Type B pancreatic cell (in vitro differentiated cells): ENCODE results near the gene SLC22A23. TPM values are rescaled to one million over a fixed set of nuclear protein-coding genes. Genes with fewer than 3 reads are reported as not detected.

Experiments used
- DNase-seq: peaks from one replicate; pipeline ENCODE4 v3.0.0; 2021; ENCODE audit warnings: mixed read lengths; ENCODE audit not compliant: unreplicated experiment; ENCODE audit errors: extremely low spot score
- H3K27ac Mint-ChIP-seq: 2 replicates; pipeline ENCODE4 v1.8.0; 2021; ENCODE audit warnings: mild to moderate bottlenecking, mixed read lengths
- H3K27me3 Mint-ChIP-seq: 2 replicates; pipeline ENCODE4 v1.8.0; 2021; ENCODE audit warnings: mixed read lengths
- H3K36me3 Mint-ChIP-seq: 2 replicates; pipeline ENCODE4 v1.8.0; 2021; ENCODE audit warnings: mixed read lengths
- H3K4me1 Mint-ChIP-seq: one replicate; pipeline ENCODE4 v1.8.0; 2021; ENCODE audit warnings: mixed read lengths; ENCODE audit not compliant: unreplicated experiment
- H3K4me3 Mint-ChIP-seq: 2 replicates; pipeline ENCODE4 v1.8.0; 2021; ENCODE audit warnings: mild to moderate bottlenecking, mixed read lengths
- H3K9me3 Mint-ChIP-seq: 2 replicates; pipeline ENCODE4 v1.8.0; 2021; ENCODE audit warnings: mixed read lengths
- total RNA-seq: library from RNA; stranded (reverse); gene quantifications from 2 replicates; pipeline ENCODE4 v1.2.1, GENCODE V29; 2021; ENCODE audit warnings: low replicate concordance
- TF ChIP-seq, protein P1 (sequence below): fragments of 200-600 bp; sonication (generic); conservative IDR thresholded peaks from 2 replicates; pipeline ENCODE4 v1.5.0; 2021; ENCODE audit warnings: antibody characterized with exemption, mild to moderate bottlenecking

Gene SLC22A23
- total RNA-seq, 1 donor from 2014 or later = 36.6 TPM

DNA sequence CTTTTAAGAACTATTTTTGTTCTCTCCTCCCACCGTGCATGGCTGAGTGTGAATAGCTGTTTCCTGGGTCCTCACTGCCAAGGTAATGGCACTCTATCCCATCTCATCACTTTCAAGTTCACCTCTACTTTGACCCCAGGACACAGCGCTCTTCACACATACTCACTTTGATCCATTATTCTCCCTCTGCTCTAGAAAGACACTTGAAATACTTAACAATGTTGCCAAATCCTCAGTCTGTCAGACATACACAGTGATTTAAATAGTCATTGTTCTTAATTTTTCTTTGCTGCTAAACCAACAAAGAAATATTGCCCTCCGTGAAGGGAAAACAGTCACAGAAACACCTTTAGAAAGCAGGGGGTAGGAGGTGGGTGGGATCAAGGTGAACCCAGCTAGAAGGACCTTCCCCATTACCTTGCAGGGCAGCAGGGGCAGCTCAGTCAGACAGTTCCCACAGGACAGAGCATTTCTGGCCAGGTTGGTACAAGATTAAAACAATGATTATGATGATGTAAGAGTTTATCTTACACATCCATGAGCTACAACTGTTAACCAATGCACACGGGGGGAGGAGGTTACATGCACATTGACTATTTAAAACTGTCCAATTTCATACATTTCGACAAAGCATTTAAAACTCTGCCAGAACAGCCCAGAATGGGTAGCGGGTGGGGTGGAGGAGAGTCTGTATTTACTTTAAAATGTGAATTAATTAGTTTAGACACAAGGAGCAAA, 2.4 kb downstream of the SLC22A23 start:
- H3K36me3 Mint-ChIP-seq = peaks cover 11% of the 10 kb centered on the region
- no peak overlapping the region for H3K4me3 Mint-ChIP-seq
- TF ChIP-seq, protein P1, sequence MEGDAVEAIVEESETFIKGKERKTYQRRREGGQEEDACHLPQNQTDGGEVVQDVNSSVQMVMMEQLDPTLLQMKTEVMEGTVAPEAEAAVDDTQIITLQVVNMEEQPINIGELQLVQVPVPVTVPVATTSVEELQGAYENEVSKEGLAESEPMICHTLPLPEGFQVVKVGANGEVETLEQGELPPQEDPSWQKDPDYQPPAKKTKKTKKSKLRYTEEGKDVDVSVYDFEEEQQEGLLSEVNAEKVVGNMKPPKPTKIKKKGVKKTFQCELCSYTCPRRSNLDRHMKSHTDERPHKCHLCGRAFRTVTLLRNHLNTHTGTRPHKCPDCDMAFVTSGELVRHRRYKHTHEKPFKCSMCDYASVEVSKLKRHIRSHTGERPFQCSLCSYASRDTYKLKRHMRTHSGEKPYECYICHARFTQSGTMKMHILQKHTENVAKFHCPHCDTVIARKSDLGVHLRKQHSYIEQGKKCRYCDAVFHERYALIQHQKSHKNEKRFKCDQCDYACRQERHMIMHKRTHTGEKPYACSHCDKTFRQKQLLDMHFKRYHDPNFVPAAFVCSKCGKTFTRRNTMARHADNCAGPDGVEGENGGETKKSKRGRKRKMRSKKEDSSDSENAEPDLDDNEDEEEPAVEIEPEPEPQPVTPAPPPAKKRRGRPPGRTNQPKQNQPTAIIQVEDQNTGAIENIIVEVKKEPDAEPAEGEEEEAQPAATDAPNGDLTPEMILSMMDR = no peak
- no peaks in the 10 kb centered on the region for H3K9me3 Mint-ChIP-seq
- no peak overlapping the region for H3K27ac Mint-ChIP-seq
- no peak for DNase-seq
- peaks cover 3% of the 10 kb centered on the region for H3K27me3 Mint-ChIP-seq
- peaks cover 16% of the 10 kb centered on the region for H3K4me1 Mint-ChIP-seq

DNA sequence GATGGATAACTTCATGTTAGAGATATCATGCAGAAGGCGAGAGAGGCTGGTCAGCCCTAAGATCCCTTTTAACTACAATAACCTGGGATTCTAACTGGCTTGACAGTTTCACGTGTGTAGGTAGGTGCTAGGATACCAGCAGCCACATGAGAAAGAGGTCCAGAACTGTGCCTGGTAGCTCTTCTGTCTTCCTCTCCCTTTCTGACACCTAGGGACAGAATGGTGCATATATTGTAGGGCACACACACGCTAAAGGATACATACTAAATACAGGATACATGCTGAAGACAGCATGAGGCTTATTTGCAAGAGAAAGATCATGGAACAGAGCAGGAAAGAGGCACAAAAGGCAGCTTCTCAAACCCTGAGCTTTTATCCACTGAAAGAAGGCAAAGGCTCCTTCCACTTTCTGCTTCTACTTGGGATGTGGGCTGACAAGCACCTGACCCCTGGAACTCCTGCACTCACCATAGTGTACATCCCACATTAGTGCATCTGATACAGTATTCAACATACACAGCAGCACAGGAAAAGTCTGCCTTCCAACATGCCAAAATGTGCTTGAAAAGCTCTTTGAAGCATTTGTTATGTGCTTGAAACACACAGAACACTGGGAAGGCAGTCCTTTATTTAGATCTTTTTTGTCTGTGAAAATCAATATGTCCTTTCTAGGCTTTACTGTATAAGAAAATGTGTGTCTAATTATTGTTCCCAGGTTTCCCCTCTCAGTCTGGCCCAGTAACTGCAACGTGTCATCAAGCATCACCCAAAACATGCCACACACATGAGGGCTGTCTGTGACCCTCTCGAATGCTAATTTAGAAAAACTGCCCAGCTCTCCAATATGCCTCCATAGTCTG, 3.2 kb downstream of the SLC22A23 start:
- TF ChIP-seq, protein P1 = no peak
- H3K4me1 Mint-ChIP-seq = peaks cover 8% of the 10 kb centered on the region

DNA sequence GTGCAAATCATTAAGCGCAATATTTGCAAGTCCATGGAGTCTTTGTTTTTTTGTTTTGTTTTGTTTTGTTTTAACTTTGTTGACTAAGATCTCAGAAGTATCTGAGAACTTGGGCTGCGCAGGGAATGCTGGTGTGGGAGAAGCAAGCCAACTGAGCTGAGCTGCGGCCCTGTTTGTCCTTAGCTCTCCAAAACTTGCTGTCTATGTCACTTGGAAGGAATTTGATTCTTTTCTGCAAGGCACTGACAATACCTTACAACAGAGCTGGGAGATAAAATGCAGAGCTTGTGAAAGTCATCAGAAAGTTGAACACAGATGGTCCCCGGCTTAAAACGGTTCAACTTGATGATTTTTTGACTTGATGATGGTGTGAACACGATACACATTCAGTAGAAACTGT, 5.4 kb downstream of the SLC22A23 start:
- peaks cover 23% of the 10 kb centered on the region for H3K36me3 Mint-ChIP-seq
- peaks cover 8% of the 10 kb centered on the region for H3K4me1 Mint-ChIP-seq
- DNase-seq = no peak
- H3K4me3 Mint-ChIP-seq = no peak overlapping the region
- H3K9me3 Mint-ChIP-seq = no peaks in the 10 kb centered on the region
- H3K27ac Mint-ChIP-seq = no peak overlapping the region
- no peaks in the 10 kb centered on the region for H3K27me3 Mint-ChIP-seq
- TF ChIP-seq, protein P1 = no peak

More for the DNA sequence above, 3.2 kb downstream of the SLC22A23 start:
- H3K36me3 Mint-ChIP-seq = peaks cover 15% of the 10 kb centered on the region
- H3K27me3 Mint-ChIP-seq = peaks cover 3% of the 10 kb centered on the region
- no peak overlapping the region for H3K27ac Mint-ChIP-seq
- no peak overlapping the region for H3K4me3 Mint-ChIP-seq
- no peaks in the 10 kb centered on the region for H3K9me3 Mint-ChIP-seq
- DNase-seq = no peak

DNA sequence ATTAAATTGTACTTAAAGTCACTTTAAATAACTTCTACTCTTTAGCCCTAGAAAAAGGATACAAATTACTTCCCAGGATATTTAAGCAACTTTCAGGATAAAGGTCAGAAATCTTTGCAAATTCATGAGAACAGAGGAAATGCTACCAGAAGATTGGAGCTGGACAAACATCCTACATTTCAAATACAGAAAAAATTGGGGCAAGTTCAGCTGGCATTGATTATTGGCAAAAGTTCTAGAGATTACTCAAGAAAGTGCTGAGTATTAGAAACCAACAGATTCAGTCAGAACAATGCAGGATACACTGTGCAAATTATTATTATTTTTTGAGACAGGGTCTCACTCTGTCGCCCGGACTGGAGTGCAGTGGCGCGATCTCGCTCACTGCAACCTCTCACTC, 6.0 kb downstream of the SLC22A23 start:
- Mint-ChIP-seq H3K27ac (no peak overlapping the region), H3K4me3 (no peak overlapping the region), H3K36me3 (peaks cover 23% of the 10 kb centered on the region), H3K4me1 (peaks cover 8% of the 10 kb centered on the region), H3K27me3 (no peaks in the 10 kb centered on the region), H3K9me3 (no peaks in the 10 kb centered on the region)
- no peak for DNase-seq
- TF ChIP-seq, protein P1 = no peak

DNA sequence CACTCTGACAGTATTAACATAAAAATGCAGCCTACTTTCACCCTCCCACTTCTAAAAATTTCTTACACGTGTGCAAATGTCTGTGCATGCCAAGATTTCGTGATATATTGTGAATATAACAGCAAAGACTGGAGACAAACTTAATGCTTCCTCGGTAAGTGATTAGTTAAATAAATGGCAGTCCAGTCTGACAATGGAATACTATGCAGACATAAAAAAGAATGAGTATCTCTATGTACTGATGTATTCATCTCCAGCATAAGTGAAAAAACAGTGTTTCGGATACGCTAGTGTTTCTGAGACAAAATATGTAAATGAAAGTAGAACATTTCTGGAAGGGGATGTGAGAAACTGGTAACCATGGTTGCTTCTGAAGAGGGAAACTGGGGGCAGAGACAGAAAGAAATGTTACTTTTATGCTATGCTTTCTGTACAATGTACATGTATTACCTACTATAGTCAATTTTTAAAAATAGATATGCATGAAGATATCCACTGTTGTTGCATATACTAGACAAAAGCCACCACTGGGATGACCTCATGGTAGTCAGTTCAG, 7.0 kb downstream of the SLC22A23 start:
- H3K27ac Mint-ChIP-seq = no peak overlapping the region
- peaks cover 27% of the 10 kb centered on the region for H3K36me3 Mint-ChIP-seq
- no peak for DNase-seq
- H3K4me3 Mint-ChIP-seq = no peak overlapping the region
- H3K27me3 Mint-ChIP-seq = no peaks in the 10 kb centered on the region
- H3K4me1 Mint-ChIP-seq = peaks cover 8% of the 10 kb centered on the region
- no peaks in the 10 kb centered on the region for H3K9me3 Mint-ChIP-seq
- TF ChIP-seq, protein P1 = no peak
